ENCODE results near the gene GRID1.

The GRID1 gene

DNA sequence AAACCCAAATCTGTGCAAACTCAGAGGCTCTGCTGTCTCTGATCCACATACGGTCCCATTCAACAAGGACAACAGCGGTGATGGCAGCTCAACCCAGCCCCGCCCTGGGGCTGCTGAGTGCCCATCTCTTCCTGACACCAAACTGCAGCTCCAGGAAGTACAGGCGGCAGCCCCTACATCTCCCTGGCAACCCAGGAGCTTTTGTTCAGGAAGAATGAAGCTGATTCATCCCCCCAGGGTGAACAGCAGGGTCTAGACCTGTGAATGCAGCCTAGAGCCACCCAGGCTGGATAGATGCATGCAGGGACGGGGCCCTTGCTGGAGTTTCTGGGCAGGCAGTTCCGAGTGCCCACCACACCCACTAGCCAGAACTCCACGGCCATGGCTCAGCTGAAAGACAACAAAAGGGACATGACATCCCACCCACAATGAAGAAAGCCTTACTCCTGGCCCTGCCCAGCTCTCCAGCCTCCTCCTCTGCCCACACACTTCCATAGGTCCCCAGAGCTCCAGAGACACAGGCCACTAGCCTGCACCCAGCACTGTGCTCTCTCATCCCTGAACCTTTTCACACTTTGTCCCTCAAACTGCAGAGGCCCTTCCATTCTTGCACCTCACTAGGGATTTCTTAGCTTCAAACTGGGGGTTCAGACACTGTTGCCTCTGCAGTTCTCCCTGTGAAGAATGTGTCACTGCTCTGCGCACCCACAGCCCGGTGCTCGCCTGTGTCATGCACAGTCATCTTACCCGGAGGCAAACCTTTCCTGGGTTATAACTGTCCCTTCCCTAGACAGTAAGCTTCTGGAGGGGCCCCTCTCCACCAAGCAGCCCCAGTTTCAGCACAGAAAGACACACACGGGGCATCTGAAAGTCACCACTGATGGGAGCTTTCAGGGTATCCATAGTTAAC, 99.1 kb downstream of the GRID1 start:
- DNase-seq (ENCODE audit: low read depth, low spot score), result no peak

DNA sequence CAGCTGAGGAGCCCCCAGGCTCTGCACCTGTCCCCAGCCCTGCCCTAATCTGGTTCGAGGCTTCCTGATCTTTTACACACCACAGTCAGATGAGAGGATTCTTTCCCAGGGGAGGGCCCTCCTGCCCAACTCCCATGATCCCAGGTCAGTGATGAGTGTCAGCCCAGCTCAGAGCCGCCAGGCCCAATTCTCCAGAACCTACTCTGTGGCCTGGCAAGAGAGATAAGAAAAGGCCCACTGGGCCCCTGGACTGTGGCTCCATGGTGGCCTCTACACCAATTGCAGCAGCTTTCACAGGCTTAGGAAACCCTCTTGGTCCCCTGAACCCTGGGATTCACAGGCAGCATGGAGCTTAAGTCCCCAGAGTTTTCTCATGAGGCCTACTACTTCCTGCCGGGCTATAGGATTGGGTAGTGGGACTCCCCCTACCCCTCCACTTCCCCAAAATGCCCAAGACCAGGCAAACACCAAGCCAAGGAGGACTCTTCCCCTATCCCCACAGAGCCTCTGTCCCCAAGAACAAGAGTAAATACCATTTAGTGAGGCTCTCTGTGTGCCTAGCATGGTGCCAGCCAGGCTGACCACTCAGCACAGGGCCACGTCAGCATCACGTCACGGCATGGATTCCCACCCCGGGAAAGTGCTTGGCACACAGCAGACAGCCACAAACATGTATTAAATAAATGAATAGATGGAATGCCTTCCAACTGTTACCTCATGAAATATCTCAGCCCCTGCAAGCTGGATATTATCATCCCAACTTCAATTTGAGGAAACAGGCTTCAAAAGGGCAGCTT, 100.0 kb downstream of the GRID1 start:
- no peak for DNase-seq (ENCODE audit: low read depth, low spot score)

DNA sequence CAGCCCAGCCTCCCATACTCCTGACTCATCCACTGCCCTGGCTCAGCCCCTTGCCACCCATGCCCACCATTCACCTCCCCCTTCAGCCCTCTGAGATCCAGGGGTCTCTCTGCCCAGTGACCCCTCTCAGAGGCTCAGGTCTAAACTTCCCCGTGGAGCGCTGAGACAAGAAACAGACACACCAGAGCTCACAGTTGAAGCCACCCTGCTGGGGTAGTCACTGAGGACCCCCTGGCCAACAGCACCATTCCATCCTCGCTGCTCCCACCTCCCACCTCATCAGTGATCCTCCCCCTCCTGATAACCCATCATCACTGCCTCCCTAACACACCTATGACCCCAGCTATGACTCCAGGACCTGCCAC, 100.7 kb downstream of the GRID1 start:
- DNase-seq (ENCODE audit: low read depth, low spot score), result no peak

DNA sequence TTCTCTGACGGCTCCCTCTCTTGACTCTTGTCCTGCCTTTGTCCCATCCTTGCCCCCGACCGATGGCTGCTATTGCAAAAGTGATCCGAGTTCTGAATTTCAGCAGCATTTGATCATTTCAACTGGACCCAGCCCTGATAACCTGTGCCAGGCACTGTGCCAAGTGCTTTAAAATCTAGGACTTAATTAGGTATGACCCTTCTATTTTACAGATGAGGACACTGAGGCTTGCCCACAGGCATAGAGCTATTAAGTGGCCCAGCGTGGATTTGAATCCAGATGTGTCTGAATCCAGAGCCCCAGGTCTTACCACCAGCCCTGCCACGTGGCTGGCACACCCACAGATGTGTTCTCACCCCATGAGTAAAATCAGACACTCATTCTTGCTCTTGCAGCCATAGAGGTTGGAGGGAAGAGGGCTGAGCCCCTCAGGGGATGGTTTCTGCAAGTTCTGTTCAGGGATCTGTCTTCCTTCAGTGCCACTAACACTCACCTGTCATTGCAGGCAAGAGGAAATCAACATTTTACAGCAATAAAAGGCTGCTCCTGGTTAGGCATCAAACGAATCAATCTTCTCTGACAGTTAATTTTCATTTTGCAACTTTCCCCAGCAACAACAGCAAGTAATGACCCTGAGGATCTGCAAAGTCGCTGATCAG, 101.2 kb downstream of the GRID1 start:
- DNase-seq (ENCODE audit: low read depth, low spot score), result no peak

DNA sequence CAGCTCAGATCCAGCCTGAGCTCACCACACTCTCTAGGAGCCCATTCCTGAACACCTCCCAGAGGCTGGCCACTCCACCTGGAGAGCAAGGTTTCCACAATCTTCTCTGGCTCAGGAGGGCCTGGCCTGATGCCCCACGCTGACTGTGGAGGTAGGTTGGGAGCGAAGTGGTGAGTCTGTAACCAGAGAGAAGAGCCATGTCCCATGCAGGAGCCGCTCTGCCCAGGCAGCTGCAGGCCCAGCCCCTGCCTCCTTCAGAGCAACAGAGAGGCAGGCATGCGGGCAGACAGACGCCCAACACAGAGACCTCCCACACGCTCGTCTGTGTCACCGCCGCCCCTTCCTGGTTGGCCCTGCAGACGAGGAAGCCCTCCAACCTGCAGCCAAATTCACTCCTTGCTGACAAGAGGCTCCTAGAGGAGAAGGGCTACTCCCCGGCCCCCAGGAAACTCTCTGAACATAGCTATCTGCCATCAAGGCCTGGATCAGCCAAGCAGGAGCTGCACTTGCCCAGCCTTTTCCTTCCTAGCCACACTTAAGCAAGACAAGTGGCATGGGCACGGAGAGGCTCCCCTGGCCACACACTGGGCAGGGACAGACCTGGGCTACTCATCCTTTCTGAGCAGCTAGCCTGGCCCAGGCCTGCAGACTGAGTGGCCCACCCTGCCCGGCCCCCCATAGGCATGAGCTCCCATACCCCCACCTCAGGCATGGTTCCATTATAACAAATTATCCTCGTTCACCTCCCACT, 101.9 kb downstream of the GRID1 start:
- DNase-seq (ENCODE audit: low read depth, low spot score), result no peak

DNA sequence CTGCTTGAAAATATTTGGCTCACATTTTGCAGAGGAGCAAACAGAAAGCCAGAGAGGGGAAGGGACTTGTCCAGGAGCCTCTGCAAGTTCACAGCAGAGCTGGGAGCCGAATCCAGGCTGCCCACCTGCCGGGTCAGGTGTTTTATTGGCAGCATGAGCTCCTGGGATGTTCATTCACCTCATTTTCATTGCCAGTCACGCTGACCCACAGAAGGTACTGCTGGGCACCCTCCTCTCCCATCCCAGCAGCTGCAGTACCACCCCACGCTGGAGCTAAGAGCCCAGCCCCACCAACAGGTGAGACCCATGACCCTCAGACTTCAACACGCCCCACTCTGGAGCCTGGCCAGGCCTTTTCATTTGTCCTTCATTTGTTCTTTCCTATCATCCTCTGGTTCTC, 102.7 kb downstream of the GRID1 start:
- DNase-seq (ENCODE audit: low read depth, low spot score), result no peak

DNA sequence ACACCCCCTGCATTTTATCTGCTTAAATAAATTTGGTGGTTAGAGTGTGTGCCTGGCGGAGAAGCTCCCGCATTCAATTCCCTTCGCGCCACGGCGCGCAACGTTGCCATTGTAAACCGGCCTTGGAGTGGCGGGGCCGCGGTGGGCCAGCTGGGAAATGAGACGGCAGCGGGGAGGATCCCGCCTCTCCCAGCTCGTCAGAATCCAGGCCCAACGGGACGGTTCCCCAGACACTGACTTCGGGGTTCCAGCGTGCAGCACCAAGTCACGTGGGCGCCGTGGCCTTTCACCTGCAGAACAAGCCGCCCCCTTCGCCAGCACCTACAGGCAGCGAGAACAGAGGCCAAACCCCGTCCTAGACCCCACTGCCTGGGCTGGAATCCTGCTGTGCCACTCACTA, 103.4 kb downstream of the GRID1 start:
- no peak for DNase-seq (ENCODE audit: low read depth, low spot score)

DNA sequence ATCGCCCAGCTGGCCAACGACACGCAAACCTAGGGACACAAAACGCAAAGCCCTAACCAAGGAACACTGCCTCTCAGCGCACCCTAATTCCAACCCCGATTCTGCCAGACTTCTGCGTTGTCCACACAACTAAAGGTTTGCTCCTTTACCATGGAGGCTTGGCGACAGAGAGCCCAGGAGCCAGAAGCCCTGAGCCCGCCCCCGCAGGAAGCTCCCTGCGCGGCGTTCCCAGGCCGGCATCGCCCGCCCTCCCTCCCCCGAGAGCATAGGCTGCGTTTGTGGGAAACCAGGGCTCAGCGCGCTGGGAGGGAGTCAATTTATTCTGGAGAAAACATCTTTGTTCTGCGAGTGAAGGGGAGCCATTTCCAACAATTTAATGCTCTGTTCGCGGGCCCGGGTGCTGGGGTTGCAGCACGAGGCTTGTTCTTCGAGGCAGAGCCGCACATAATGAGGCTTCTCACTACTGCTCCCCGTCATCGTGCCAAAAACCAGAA, 103.9 kb downstream of the GRID1 start:
- peak; percentile 27 for DNase-seq (ENCODE audit: low read depth, low spot score)

DNA sequence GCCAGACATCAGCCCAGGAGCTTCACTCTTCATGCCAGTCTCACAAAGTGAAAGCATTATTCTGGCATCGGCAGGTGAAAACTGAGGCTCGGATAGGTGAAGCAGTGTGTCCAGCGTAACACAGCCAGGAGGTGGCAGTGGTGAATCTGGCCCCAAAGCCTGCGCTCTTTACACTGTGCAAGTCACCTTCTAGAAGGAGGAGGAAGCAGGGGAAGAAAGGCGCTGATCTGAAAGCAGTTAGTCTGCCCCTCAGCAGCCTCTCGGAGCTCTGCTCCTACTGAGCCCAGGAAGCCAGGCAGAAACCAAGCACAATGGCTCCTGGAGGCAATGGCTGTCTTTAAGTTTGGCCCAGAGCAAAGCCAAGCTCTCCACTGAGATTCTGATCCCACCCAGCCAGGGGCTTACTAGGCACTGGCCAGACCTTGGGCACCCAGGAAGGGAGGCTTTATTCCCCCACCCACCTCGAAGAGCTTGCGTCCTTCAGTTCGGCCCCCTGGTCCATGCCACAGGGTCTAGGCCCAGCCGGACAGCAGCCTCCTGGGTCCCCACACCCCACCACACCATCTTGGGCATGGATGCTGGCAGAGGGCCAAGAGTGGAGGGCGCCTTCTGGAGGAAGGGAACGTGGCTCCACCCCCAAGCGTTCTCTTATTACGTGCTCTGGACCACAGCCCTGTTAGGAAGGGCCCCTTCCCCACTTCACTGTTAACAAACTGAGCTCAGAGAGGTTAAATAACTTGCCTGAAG, 104.5 kb downstream of the GRID1 start:
- no peak for DNase-seq (ENCODE audit: low read depth, low spot score)

DNA sequence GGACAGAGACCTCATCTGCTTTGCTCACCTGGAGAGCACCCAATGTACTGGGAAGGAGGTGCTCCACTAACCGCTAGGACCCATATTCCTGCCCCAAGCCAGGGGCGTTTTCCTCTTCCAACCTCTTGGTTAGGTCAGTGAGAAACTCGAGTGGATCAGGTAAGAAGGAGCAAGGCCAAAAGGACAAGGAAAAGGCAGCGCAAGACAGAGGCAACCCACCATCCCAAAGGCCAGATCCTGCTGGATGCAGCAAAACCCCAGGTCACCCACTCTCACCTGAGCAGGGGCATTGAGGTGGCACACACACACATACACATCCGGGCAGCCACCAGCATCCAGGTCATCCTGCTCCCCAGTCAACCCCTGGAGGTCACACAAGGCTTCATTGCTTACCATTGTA, 105.1 kb downstream of the GRID1 start:
- no peak for DNase-seq (ENCODE audit: low read depth, low spot score)

DNA sequence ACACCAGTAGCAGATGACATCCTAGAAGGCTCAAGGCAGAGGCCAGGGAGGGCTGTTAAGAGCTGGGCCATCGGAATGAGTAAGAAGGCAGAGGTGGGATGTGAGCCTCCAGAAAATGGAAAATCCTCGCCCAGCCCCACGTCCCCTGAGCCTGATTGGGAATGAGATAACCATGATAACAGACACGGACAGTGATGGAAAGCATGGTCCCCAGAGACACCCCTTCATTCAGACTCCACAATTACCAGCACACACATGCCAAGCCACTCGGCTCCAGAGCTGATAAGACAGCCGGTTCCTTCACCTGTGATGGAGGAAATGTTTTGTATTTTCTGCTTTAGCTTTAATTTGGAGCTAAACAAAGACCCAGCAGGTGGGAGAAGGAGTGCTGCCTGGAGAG, 106.0 kb downstream of the GRID1 start:
- DNase-seq (ENCODE audit: low read depth, low spot score), result no peak

DNA sequence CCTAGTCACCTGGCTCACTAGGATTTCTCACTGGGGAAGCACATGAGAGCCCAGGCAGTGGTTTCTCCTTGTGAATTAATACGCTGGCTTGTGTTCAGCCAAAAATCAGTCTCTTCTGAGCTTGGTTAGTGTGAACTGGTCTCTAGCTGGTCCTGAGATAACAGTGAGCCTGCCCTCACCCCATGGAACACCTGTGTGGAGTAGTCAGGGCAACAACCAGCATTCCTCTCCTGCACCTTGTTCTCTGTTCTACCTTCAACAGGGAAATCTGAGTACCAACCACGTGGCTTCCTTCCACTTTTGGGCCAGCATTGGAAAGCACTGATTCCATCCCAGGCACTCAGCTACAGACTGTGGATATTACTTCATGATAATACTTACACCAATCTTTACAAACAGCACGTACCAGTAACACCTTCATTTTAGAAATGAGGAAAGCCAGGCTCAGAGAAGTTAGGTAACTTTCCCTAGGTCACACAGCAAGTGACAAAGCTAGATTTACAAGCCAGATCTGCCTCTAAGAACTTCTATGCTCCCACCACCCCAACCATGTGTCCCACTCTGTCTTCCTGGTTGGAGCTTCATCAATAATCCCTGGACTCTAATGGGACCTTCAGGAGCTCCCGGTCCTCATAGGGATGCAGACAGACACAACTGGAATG, 106.6 kb downstream of the GRID1 start:
- no peak for DNase-seq (ENCODE audit: low read depth, low spot score)

DNA sequence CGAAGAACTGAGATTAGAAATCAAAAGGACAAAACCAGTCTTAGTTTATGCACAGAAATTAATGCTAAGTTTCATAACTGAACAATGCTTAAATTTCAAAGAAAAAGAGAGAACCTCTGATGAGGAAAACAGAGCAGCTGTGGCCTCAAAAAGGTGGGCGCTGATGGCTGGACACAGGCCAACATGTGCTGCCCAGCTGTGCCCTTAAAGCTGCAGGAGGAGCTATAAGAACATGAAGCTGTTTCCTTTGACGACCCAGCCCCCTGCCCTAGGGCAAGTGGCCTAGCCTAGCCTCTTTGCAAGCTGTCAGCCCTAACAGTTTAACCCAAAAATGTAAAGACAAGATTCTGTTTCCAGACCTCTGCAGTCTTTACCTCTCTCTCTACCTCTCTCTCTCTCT, 107.7 kb downstream of the GRID1 start:
- DNase-seq (ENCODE audit: low read depth, low spot score), result no peak

DNA sequence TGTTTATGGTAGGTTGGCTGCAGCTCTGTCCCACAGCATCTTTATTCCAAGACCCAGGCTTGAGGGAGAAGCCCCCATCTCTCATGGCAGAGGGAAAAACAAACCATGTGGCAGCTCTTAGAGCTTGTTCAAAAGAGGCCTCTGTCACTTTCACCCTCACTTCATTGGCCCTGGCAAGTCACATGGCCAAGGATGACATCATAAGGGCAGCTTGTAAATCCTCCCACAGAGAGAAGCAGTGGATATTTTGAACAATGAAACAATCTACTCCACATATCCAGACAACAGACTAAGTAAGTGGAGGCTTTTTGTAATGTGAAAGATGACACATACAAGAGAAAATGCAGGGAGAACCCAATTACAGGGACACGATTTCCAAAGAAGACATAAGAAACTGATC, 108.1 kb downstream of the GRID1 start:
- peak; percentile 21 for DNase-seq (ENCODE audit: low read depth, low spot score)

DNA sequence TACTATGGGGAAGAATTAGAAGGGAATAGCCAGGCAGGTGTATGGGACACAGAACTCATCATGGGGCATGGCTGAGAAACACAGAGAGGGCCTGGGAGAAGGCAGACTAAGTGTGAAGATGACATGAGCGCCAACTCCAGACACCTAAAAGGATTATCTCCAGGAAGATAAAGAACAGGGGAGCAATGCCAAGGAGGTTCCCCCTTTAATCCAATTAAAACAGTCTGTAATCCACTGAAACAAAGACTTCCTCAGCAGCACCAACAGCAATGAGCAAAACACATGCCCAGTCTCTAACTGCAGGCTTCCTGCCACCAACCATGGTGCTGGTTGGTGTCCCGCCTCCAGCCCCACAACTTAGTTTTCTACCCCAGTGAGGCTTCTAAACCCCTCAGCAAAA, 108.9 kb downstream of the GRID1 start:
- no peak for DNase-seq (ENCODE audit: low read depth, low spot score)

DNA sequence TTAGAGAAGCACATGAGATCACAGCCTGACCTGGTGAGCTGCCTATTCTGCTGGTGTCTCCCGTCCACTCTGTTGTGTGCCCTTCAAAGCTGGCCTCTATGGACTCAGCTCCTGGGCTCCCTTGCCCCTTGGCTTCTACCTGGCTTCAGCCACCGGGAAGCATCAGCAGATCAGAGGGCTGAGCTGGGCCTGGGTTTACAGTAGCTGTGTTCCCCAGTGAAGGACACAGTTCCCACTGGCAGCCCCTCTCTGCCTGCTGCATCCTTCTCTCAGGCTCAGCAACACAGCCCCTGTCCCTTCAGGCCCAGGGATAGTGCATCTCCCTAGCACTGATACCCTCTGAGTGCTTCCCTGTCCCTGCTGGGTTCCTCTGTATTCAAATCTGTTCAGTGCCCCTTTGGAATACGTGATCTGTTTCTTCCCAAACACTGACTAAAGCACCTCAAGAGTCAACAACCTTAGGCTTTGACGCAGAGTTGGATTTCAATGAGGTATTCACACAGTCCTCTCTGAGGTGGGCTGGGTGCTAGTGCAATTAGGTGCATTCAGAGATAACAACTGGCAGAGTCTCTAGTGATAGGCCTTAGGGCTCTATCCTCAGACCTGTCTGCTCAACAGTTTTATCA, 109.8 kb downstream of the GRID1 start:
- no peak for DNase-seq (ENCODE audit: low read depth, low spot score)

DNA sequence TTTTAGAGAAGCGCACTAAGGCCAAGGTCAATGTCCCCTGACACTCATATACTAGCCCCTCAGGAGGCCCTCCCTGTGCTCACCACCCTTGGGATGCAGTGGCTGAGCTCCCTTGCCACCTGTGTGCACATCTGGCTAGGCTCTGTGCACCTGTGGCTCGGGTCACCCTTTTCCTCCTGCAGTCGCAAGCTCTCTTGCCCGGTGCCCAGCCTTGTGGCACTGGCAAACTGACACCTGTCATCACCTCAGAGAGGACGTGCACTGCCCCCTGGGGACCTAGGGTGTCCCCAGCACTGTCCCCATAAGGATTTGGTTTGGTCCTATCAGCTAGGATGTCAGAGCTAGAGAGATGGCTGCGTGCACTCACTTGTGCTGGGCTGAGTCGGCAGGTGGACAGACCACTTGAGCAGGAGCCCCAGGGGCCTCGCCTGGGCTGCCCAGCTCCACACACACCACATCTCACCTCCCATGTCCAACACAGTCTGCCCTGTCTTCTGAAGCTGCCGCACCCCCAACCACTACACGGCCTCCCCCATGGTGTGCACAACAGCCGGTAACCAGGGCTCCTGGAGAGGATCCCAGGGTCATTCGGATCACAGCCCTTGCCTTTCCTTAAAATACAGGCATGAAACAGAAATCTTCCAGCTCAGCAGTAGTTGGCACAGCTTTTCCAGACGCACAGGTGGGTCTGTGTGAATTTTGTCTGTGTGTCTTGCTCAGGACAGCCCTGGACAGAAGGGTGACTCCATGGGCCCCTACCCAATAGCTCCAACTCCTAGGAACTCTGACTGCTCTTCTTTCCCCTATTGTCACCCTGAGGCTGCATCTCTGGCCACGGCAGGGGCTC, 111.0 kb downstream of the GRID1 start:
- no peak for DNase-seq (ENCODE audit: low read depth, low spot score)

DNA sequence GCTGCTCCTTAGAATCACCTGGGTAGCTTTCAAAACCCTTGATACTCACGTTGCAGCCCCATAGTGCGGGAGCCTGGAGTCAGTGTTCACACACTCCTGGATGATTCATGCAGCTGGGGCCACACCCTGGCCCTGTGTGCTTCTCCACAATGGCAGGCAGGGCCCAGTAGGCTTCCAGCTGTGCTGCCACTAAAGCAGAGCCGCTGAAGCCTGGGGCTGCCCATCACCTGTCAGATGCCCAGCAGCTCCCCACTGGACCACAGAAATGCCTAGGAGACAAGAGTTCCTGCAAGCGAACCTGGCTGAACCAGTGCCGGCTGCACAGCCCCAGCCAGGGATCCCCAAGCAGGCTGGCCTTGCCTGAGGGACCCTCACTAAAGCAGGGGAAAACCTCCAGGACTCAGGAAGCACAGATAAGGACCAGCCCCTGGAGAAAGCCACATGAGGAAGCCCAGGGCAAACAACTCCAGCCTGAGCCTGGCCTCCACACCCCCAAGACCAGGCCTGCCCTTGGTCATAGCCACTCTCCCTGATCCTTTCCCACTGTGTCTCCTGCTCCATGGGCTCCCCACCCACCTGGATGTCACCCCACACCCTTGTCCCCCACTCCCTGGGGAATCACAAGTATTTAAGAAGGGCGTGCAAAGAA, 111.9 kb downstream of the GRID1 start:
- DNase-seq (ENCODE audit: low read depth, low spot score), result no peak

Measured in astrocyte of the hippocampus (primary cell).